ENCODE results near the gene EMILIN1.
"Not testable (repeated sequence)": the region's sequence is repeated elsewhere in the genome, so short reads cannot be mapped to it uniquely, and the experiment has no call there.

EMILIN1 gene

GRCh38 chr2:27095745-27096651 is 17.6 kb downstream of the EMILIN1 start:
- peak; percentile 13 for DNase-seq

GRCh38 chr2:27096748-27097297 is 18.4 kb downstream of the EMILIN1 start:
- DNase-seq, result no peak

GRCh38 chr2:27097341-27097740 is 18.9 kb downstream of the EMILIN1 start:
- DNase-seq, result no peak

- no peak for DNase-seq
Measured at GRCh38 chr2:27099334-27099955, 21.0 kb downstream of the EMILIN1 start.

- no peak for DNase-seq
Measured at GRCh38 chr2:27100036-27100435, 21.6 kb downstream of the EMILIN1 start.

GRCh38 chr2:27102329-27102728 is 23.9 kb downstream of the EMILIN1 start:
- DNase-seq, result no peak

- no peak for DNase-seq
Measured at GRCh38 chr2:27105981-27106380, 27.6 kb downstream of the EMILIN1 start.

GRCh38 chr2:27108221-27108620 is 29.8 kb downstream of the EMILIN1 start:
- DNase-seq, result no peak

GRCh38 chr2:27109083-27109482 is 30.7 kb downstream of the EMILIN1 start:
- DNase-seq, result no peak

- not testable (repeated sequence) for DNase-seq
Measured at GRCh38 chr2:27110603-27111352, 32.4 kb downstream of the EMILIN1 start.

- not testable (repeated sequence) for DNase-seq
Measured at GRCh38 chr2:27111392-27112078, 33.1 kb downstream of the EMILIN1 start.

- DNase-seq, result peak; percentile 6
Measured at GRCh38 chr2:27115519-27115918, 37.1 kb downstream of the EMILIN1 start.

GRCh38 chr2:27117995-27118524 is 39.6 kb downstream of the EMILIN1 start:
- DNase-seq, result no peak

GRCh38 chr2:27118525-27119329 is 40.3 kb downstream of the EMILIN1 start, which contains the start of gene CGREF1:
CGREF1 (minus strand) TSS chr2:27119128; CDS start chr2:27104366, 14,762 bp downstream.
- no peak for DNase-seq

- DNase-seq, result not testable (repeated sequence)
Measured at GRCh38 chr2:27119330-27119670, 40.9 kb downstream of the EMILIN1 start.

- no peak for DNase-seq
Measured at GRCh38 chr2:27121906-27122305, 43.5 kb downstream of the EMILIN1 start.

- DNase-seq, result no peak
Measured at GRCh38 chr2:27122791-27123190, 44.4 kb downstream of the EMILIN1 start.

- DNase-seq, result no peak
Measured at GRCh38 chr2:27123302-27124150, 45.1 kb downstream of the EMILIN1 start, which contains the start of gene ABHD1. ABHD1 (plus strand) TSS chr2:27123815; CDS start chr2:27123949, 134 bp downstream.

- no peak for DNase-seq
Measured at GRCh38 chr2:27125104-27125503, 46.7 kb downstream of the EMILIN1 start.

- DNase-seq, result no peak
Measured at GRCh38 chr2:27126252-27126710, 47.9 kb downstream of the EMILIN1 start.

Measured in NCI-H226 (cell line).